Activated T-cell treated with anti-CD3 and anti-CD28 coated beads for 48 hours (primary cell): ENCODE results near the gene PDE3A.

ENCODE experiments used
- DNase-seq: peaks from one replicate; pipeline ENCODE4 v3.0.0-alpha.2; 2020; ENCODE audit warnings: low read depth

Gene PDE3A

DNA sequence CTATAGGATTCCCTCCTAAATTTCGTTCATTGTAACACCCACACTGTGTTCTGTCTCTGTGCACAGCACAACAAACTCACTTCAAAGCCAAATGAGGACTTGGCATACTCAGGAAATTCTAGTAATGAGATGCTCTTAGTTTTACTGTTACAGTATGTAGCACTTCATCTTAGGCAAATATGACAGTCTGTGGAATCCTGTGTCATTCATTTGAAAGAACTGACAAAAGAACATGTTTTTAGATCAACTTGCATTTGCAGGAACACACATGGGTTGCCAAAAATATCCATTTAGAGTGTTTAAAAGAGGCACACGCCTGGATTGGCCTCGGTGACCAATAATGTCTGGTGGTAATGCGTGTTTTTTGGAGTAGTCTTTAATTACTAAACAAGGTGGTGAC is 56.5 kb downstream of the PDE3A start:
- DNase-seq: no peak

DNA sequence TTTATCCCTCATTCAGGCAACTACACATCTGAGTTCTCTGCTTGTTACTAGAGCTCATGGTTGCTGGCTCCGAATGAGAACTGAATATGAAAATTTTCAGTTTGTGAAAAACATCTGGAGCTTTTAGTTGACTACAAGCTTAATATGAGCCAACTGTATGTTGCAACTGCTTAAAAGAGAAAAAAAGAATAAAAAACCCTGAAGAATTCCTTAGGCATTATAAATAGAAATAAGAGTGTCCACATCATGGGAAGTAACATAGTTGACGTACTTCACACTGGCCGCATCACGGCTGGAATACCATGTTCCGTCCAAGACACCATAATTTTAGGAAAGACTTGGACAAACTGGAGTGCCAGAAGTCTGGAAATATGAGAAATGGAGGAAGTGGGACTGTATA is 57.9 kb downstream of the PDE3A start:
- DNase-seq: no peak

DNA sequence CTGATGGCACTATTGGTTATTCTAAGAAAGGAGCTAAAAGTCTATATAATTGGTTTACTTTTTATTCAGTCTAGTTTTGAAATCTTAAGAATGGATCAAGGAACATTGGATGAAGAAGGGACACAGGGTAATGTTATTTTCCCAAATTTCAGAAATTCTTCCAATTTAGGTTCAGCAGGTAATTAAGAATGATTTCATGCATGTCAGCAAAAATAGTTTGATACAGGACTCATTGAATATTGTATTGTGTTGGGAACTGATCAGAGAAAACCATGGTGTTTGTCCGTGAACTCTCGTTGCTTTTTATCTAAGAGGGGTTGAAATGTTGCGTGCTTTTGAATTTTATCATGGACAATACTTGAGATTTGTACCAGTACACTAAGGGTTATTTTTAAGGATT is 58.6 kb downstream of the PDE3A start:
- DNase-seq: no peak

DNA sequence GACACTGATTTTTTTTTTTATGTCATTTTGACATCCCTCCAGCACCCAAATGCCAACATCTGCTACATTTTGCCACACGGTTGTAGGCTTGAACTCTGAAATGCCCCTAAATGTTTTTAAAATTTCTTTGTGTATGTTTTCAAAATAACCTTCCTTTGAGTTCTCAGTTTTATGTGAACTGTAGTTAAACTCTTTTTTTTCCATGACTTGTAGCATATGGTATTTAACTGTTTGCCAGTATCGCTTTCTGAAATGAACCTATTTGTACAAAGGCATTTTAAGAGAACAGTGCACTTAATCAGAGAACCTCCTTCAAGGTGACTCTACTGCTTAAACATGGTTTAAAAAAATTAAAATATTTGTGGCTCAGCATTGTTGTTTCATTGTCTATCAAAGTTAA is 61.5 kb downstream of the PDE3A start:
- DNase-seq: no peak

DNA sequence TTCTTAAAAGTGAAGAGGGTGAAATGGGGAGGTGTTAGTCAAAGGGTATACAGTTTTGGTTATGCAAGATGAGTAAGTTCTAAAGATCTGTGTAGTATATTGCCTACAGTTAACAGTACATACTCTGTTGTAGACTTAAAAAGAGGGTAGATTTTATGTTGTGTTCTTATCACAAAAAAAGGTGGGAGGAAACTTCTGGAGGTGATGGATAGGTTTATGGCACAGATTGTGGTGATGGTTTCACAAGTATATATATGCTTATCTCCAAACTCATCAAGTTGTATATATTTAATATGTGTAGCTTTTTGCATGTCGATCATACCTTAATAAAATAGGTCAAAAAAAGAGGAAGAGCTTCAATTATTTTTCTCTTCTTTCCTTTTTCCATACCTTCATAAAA is 64.0 kb downstream of the PDE3A start:
- DNase-seq: no peak

DNA sequence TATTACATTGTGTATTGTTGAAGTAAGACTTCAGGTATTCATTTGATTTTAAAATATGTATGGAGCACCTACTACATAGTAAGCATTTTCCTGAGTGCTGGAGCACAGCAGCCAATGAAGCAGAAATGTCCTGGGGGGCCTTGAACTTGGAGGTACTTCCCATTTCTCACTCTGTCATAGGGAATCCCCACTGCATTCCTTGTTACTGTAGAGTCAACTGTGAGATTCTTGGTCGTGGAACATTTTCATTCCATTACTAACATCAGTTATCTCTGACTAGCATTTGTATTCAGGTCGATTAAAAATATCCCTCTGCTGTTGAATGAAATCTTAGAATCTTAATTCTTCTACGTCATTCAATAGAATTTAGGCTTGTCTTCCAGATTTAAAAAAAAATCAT is 66.7 kb downstream of the PDE3A start:
- no peak for DNase-seq

DNA sequence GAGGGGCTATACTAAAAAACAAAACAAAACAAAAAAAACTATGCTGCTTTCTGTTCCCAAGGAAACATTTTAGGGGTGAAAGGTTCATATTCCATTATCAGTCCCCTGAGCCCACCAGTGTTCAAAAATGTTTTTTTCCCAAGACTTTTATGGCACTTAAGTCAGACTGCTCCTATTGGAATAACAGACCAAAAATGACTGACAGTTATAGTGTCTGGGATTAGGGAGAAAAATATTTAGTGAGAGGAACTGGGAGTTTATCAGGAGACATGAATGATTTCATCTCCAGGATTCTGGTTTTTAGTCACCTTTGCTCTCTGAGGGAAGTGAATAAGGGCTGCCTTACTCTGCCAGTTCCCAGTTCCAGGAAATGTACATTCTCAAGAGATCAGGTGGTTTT is 68.0 kb downstream of the PDE3A start:
- no peak for DNase-seq

DNA sequence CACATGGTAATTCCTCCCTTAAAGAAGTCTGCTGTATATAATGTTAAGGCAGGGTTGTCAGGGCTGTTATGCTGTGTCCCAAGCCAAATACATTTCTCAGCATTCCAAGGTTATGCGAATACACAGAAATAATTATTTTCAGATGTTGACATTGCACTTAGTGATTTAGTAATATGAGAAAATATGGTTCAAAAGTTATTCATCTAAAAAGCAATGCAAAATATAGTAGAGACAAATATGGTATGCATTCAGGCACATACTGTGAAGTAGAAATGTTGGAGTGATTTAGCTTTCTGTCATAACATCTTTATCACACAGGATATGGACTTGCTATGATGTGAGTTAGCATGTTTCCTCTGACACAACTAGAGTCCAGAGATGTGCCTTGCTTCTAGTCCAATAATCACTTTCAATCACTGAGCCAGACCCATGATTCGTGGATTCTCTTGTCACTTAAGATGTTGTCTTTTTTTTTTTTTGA is 70.0 kb downstream of the PDE3A start:
- no peak for DNase-seq

DNA sequence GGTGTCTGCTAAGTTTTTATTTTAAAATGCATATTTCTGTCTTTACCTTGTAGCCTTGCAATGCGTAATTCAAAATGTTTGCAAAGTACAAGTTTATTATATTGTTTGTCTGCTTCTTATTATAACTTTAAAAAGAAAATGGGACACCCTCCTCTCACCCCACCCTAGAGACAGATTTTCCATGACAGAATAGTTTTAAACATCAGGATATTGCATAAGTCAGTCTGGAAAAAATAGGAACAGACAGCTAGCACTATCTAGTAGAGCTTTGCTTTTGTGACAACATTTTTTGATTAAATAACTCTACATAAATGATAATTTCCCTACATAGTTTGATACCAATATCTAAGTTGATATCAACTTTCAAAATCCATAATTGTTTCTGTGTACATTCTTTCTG is 71.3 kb downstream of the PDE3A start:
- no peak for DNase-seq

DNA sequence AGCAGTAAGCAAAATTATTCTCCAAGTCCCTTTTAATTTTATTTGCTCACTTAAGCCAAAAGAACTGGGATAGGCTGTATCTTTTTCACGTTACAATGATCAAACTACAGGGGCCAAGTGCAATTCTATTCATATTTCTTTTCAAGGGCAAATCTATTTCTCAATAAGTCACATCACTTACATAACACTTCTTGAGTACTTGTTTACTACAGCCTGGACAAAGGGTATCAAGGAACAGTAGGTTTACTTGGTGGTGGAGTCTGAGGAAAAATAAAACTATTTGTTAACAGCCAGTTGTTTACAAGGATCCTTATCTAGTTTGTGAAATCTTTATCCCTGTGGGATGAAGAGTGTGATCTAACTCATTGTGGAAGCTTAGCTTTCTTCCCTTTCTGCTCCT is 72.1 kb downstream of the PDE3A start:
- DNase-seq: no peak

DNA sequence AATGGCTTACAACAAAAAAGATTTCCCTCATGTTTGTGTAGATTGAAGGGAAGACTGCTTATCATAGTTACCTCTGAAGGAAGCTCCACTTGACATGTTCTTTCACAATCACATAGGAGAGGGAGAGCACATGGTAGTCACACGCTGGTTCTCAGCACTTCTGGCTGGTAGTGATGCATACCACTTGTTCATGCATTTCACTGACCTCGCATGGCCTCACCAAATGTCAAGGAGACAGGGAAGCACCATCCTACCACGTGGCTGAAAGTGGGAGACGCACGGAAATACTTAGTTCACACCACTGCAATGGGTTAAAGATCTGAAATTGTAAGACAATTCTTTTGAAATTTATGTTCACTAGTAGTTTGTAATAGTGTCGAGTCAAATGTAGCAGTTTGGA is 74.0 kb downstream of the PDE3A start:
- no peak for DNase-seq

DNA sequence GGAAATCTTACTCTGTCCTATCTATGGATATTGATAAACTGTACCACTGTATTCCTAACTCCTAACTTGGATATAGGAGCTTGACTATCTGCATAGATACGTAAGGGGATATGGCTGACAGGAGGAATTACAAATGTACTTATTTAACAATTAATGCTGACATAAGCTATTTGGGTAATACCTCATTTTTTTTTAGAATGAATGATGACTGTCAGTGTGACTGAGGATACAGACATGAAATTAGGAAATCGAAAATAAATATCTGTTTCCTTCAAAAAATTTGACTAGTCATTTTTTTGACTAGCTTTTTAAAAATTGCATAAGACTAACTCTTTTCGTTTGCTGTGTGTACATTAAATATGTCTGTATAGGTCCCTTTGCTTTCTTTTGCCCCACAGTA is 74.9 kb downstream of the PDE3A start:
- no peak for DNase-seq

DNA sequence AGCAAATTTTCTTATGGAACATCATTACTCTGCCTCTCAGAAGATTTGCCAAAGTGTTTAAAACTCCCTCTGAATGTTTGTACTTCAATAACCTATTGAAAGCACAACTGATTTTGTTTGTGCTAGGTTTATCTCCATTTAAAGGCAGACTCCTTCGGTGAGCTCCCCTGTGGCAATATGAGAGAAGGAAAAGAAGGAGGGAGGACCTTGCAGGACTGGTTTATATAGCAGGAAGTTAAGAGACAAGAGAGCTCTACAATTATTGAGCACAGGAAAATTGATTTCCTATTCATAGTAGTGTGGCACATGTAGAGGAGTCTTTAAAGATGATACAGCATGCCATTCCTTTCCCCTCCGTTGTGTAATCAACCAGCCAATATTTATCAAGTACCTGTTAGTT is 75.5 kb downstream of the PDE3A start:
- DNase-seq: no peak

DNA sequence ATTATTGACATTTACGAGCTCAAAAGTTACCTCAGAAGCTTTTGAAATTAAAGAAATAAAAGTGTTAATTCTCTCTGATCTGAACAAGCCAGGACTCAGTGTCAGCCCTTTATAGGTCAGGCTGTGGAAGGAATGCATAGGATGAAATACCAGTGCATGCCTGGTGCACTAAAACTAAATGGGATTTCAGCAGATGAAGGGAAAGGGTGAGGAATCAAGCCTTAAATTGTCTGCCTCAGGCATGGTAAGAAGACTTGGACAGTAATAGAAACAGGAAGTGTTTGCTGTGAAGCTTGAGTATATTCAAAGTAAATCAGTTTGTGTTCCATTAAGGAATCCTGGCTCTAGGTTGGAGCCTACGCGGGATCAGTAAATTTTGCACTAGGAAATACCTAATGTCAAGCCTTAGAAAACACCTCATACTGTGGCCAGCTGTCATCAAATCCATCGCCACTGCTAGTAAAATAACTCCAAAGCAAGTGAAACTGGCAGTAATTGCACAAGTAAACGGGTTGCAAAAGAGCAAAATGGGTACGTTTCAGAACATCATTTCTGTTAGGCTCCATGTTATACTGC is 76.3 kb downstream of the PDE3A start:
- DNase-seq: no peak

DNA sequence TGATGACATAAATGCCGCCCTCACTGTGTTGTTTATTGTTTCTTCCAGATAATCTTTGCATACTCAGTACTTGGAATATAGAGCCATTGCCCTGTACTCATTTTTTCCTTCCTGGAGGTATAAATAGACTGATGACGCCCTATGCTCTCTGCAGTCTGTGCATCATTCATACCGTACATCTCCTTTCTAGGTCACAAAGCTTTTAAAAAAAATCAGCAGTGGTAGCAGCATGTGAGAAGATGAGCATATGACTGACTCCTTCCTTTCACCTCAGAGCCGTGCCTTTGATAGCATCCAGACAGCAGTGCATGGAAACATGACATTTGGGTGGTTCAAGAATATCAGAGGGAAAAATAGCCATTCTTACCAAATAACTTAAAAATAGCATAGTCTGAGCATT is 77.3 kb downstream of the PDE3A start:
- no peak for DNase-seq

DNA sequence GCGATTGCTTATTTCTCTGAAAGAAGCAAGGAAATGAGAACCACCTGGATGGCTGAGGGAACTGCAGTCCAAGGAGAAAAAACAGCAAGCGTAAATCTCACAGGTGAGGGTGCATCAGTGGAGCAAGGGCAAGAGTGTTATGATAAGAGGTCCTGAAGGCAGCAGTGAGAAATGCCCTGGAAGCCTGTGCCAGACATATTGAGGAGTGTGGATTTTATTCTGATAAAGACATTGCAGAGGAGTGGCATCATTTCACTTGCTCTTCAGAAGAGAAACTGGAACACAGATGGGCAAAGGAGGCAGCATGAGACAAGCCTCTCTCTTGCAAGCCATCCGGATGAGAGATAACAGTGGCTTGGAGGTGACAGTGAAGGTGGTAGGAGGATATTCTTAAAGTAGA is 78.5 kb downstream of the PDE3A start:
- no peak for DNase-seq

DNA sequence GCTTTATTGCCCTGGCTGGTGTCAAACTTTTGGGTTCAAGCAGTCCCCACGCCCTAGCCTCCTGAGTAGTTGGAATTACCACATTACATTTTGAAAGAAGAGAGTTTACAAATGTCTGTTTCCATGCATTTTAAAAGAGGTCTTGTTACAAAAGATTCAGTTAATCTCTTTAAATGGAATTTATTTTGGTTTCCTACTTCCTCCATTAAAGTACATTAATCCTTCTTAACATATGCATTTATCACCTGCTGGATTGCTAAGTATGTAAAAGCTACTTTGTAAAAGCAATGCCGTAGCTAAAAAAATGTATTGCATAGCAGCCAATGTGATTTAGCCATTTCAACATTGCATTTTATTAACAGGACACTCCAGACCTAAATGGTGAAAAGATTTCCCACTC is 80.4 kb downstream of the PDE3A start:
- DNase-seq: no peak

DNA sequence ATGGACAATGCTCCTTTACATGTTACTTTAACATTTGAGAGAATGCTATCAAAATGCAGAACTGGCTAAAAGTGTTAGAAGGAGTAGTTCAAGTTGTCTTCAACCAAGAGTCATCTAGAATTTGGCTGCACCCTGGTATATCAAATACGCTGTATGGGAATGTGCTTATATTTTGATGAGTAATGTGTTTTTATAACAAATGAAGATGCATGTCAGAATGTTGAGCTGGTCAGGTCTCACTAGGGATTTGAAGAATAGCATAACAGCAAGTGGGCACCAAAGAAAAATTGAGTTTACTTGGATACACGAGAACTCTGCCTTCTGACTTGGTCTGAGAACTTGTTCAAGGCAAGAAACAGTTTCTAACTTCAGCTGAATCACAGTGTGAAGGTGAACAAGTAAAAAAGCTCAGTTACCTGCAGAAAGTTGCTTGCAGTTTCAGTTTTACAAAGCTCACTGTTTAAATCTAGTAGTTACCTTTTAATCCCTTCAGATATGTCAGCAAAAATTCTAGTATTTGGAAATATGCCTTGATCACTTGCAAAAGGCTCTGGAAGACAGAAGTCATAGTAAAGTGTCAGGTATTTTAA is 82.3 kb downstream of the PDE3A start:
- DNase-seq: no peak

DNA sequence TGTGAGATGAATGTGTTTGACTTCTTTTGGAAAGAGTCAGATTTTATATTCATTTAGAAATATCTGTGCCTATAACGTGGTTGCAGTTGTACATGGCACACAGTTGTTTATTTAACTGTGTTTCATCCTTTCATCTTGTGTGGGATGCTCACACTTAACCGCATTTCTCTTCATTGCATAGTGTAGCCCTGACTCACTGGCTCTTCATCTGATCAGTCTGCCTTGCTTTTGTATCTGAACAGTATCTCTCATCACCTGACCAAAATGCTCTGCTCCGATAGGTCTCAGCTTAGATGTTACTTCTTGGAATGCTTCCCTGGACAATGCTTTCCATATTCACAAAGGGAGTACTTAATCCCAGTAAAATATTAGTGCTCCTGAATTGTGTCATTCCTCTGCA is 83.4 kb downstream of the PDE3A start:
- DNase-seq: no peak

DNA sequence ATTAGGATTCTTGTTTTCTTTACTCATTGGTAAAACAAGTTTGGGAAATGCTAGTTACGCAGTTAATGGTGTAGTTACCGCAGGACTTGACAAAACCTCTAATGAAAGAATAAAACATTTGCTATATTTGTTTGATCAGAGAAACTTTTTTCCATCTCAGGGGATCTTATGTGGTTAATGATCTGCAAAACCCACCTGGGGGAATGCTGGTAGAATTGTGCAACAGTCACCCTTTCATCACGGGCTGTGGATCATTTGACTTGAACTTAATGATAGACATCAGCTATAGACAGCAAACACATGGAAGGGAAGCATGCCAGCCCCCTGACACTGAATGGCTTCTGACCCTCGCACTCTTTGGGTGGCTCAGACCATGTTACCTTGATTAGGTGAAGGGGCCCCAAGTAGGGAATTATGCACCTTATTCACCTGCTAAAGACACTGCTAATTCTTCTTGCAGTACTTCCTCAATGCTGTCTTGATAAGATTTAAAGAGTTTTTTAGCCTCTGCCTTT is 84.2 kb downstream of the PDE3A start:
- no peak for DNase-seq

DNA sequence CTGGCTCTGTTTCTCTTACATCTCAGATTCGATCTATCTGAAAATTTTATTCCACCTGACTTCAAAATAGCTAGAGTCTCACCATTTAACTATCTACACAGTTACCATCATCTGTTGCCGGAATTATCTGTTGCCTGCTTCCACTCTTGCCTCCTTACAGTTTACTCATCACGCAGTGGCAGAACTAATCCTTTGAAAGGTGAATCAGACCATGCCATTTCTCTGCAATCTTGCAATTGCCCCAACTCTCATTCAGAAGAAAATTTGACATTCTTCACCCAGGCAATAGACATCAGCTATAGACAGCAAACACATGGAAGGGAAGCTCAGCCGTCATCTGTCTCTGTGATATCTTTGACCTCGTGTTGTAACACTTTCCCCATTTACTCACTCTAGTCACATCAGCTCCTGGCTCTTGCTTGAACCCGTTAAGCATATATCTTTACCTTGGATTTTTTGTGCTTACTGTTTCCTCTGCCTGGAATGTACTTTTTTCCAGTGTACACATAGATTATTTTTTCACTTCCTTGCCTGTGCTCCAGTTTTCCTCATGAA is 85.5 kb downstream of the PDE3A start:
- DNase-seq: no peak

DNA sequence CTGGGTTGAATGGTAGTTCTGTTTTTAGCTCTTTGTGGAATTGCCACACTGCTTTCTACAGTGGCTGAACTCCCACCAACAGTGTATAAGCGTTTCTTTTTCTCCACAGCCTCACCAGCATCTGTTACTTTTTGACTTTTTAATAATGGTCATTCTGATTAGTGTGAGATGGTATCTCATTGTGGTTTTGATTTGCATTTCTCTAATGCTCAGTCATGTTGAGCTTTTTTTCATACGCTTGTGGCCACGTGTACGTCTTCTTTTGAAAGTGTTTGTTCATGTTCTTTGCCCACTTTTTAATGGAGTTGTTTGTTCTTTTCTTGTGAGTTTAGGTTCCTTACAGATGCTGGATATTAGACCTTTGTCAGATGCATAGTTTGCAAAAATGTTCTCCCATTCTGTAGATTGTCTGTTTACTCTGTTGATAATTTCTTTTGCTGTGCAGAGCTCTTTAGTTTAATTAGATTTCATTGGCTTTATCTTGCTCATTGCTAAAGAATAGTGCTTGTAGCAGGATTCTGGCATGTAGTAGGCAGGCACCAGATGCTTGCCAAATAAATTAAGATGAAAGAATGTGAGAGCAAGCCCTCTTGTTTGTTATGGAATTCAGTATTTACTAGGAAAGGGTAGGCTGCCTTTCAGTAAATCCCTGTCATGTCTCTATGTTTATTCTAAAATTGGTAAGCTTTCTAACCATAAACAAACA is 86.8 kb downstream of the PDE3A start:
- DNase-seq: no peak

DNA sequence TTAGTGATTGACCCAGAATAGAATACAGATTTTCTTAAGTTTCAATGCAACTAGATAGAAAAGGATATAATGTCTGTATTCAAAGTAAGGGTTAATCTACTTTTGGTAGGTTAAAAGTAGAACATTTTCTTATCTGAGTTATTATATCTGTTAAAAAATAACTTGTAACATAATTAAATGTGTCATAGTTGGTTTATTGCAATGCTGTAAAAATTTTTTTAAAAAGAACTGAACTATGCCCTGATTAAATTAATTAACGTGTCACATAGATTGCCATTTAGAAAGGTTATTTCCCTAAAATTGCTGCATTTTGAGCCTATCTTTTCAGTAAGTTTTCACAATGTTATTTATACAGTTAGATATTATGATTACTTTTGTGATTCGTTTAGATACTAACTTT is 89.2 kb downstream of the PDE3A start:
- DNase-seq: no peak
